Gastrocnemius medialis (tissue), 4 donors: ENCODE data around the gene PNLIPRP2.

ENCODE experiments used
- POLR2A ChIP-seq, 2 donors: fragments of 450-650 bp; IDR thresholded peaks; one replicate each; pipeline ENCODE4 v1.6.1; 2017; ENCODE audit warnings: antibody characterized with exemption in 2 of 2, mild to moderate bottlenecking in 2 of 2, moderate library complexity in 2 of 2
- TF ChIP-seq, protein P1 (sequence below), 5 experiments: fragments of 450-650 bp in 3 of 5; fragments of 200-600 bp in 2 of 5; sonication (generic) in 2 of 5; IDR thresholded peaks in 4 of 5; conservative IDR thresholded peaks in 1 of 5; 1 replicate in 4 of 5; 2 replicates in 1 of 5; pipeline ENCODE4 v1.5.1; 2016 to 2019; ENCODE audit warnings: antibody characterized with exemption in 5 of 5, mild to moderate bottlenecking in 3 of 5, moderate library complexity in 3 of 5

DNA sequence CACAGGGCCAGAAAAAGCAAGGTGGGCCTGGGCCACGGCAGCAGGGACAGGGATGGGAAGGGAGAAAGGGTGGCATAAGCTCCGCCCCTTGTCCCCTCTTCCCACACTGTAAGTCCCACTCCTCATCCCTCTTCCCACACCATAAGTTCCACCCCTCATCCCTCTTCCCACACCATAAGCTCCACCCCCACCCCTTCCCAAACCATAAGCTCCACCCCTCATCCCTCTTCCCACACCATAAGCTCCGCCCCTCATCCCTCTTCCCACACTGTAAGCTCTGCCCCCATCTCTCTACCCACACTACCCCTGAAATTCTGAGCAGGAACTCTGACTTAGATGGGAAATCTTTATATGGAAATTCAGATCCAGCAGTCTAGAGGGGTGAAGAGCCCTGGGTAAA is 65.9 kb downstream of the PNLIPRP2 start:
- no peak for TF ChIP-seq POLR2A (IDR thresholded peaks at IDR 0.05)
- TF ChIP-seq, protein P1, sequence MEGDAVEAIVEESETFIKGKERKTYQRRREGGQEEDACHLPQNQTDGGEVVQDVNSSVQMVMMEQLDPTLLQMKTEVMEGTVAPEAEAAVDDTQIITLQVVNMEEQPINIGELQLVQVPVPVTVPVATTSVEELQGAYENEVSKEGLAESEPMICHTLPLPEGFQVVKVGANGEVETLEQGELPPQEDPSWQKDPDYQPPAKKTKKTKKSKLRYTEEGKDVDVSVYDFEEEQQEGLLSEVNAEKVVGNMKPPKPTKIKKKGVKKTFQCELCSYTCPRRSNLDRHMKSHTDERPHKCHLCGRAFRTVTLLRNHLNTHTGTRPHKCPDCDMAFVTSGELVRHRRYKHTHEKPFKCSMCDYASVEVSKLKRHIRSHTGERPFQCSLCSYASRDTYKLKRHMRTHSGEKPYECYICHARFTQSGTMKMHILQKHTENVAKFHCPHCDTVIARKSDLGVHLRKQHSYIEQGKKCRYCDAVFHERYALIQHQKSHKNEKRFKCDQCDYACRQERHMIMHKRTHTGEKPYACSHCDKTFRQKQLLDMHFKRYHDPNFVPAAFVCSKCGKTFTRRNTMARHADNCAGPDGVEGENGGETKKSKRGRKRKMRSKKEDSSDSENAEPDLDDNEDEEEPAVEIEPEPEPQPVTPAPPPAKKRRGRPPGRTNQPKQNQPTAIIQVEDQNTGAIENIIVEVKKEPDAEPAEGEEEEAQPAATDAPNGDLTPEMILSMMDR (IDR thresholded peaks at IDR 0.05 in 4 of 5, conservative IDR thresholded peaks at IDR 0.05 in 1 of 5), result no peak
